Colon (tissue), 2 donors: ENCODE data around the gene MRC2.
"Not testable (repeated sequence)": the region's sequence is repeated elsewhere in the genome, so short reads cannot be mapped to it uniquely, and the experiment has no call there.

Experiments
- FAIRE-seq: peaks from 2 replicates; lab custom pipeline; 2012; peaks lifted over from hg19 to GRCh38; lab: Jason Lieb, UNC
- donor health status: control.
- donor health status: control.

Gene MRC2

GRCh38 chr17:62681061-62681938, 53.8 kb downstream of the MRC2 start:
- no peak for FAIRE-seq

DNA sequence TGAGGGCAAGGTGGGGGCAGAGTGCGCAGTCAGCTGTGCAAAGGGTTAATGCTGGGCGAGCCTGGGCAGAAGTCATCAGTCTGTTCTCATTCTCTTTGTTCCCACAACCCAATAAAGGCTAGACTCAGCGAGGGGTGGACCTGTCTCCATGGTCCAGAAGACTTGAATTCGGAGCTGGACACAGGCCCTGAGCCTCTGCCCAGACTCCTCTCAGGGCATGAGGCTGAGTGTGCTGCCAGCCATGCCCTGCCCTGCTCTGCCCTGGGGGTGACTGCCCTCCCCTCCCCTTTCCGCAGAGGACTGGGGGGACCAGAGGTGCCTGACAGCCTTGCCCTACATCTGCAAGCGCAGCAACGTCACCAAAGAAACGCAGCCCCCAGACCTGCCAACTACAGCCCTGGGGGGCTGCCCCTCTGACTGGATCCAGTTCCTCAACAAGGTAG, 54.5 kb downstream of the MRC2 start:
- FAIRE-seq, result no peak

DNA sequence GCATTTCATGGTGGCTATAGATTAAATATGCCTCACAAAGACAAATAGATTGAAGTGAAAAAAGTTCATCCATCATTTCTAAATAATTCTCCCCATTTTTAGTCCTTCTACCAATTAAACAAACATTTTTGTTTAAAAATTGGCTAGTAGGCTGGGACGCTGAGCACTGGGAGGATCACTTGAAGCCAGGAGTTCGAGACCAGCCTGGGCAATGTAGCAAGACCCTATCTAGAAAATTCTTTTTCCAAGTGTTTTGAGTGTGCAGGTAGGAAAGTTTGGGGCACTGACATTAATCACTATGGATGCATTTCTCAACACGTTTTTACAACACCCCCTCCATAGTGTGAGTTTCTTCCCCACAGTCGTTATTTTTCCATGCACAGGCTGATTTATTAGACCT, 56.7 kb downstream of the MRC2 start:
- FAIRE-seq, result no peak

- no peak for FAIRE-seq
Measured at GRCh38 chr17:62687997-62688396, 60.5 kb downstream of the MRC2 start.

GRCh38 chr17:62688398-62689160, 61.1 kb downstream of the MRC2 start:
- no peak for FAIRE-seq

- FAIRE-seq, result no peak
Measured at GRCh38 chr17:62689441-62690167, 62.1 kb downstream of the MRC2 start.

DNA sequence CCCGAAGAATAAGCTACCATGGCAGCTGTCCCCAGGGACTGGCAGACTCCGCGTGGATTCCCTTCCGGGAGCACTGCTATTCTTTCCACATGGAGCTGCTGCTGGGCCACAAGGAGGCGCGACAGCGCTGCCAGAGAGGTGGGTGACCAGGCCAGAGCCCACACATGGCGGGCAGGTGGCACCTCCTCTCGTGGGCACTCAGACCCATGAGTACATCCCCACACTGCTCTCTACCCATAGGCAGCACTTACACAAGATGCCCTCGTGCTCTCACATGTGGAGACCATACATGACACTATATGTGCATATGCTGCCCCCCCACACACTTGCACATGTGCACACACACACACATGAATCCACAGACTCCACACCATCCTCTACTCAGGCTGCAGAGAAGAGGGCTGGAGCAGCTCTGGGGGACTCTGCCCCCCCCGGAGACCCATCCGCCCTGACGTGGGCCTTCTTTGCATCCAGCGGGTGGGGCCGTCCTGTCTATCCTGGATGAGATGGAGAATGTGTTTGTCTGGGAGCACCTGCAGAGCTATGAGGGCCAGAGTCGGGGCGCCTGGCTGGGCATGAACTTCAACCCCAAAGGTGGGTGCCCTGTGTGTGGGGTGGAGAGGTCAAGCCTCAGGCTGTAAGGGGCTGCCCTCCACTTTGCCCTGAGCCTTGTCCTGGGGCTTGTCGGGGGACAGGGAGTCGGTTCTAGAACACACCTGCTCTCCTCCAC, 62.9 kb downstream of the MRC2 start:
- FAIRE-seq, result no peak

GRCh38 chr17:62691589-62691915, 64.1 kb downstream of the MRC2 start:
- not testable (repeated sequence) for FAIRE-seq

DNA sequence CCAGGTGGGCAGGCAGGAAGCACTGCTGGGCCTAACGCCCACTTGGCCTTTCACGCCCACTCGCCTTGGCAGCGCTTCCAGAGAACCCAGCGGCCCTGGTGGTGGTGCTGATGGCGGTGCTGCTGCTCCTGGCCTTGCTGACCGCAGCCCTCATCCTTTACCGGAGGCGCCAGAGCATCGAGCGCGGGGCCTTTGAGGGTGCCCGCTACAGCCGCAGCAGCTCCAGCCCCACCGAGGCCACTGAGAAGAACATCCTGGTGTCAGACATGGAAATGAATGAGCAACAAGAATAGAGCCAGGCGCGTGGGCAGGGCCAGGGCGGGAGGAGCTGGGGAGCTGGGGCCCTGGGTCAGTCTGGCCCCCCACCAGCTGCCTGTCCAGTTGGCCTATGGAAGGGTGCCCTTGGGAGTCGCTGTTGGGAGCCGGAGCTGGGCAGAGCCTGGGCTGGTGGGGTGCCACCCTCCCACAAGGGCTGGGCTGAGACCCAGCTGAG, 64.7 kb downstream of the MRC2 start:
- FAIRE-seq, result no peak

GRCh38 chr17:62692721-62693431, 65.4 kb downstream of the MRC2 start:
- FAIRE-seq, result no peak

DNA sequence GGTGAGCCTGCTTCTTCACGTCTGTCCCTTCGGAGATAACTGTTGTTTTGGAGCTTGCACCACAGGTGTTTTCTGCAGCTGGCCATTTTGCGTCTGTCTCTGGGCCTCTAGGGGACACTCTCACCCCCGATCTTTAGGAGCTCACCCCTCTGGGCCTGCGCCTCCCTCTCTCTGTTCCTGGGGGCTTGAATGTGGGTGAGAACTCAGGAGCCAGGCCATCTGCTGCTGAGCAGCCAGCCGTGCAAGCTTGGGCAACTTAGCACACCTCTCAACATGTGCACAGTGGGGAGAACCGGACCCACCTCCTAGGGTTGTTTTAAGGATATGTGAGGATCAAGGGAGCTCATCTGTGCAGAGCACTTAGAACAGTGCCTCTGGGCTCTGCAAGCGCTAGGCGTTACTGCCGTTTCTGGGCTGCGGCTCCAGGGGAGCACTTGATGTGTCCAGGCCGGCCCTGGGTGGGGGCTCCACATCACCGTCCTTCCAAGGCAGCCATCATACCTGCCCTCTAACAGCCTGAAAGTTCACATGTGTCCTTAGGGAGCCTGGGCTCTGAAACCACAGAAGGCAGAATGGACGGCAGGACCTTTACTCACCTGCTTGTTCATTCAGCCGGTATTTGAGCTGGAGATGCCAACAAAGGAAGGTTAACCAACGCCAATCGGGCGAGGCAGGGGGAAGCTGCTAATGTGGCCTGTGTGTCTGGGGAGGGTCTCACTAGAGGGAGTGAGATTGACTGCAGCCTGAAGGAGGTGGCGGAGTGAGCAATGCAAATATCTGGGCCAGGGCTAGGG, 66.3 kb downstream of the MRC2 start:
- FAIRE-seq, result no peak

DNA sequence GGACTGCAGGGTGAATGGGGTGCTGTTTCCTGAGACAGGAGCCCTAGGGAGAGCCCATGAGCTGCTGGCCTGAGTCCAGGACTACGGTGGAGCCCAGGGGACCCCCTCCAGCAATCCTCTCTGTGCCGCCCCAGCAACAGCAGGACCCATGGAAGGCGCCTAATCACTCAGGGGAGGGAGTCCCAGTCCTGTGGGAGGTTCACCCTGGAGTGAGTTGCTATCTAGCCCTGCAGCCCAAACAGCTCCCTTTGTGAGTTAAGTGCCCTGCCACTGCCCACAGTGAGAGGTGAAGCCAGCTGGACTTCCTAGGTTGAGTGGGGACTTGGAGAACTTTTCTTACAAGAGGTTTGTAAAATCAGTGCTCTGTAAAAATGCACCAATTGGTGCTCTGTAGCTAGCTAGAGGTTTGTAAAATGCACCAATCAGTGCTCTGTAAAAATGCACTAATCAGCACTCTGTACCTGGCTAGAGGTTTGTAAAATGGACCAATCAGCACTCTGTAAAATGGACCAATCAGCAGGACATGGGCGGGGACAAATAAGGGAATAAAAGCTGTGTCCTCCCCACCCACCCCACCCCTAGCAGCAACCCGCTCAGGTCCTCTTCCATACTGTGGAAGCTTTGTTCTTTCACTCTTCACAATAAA, 67.7 kb downstream of the MRC2 start:
- FAIRE-seq, result not testable (repeated sequence)

DNA sequence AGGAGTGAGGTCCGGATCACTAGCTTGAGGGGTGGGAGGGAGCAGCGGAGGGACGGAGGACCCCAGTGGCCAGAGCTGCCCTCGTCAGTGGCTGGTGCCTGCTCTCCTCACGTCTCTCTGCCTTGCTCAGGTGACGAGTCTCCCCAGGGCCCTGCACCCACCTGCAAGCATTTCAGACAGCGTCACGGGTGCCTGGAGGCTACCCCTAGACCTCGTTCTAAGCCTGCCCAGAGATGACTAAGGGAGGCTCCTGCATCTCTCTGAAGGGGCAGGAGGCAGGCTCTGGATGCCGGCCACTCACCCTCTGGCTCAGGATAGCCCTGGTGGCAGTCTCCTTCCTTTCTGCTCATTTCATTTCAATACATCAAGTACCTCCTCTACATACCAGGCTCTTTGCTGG, 68.8 kb downstream of the MRC2 start:
- no peak for FAIRE-seq

GRCh38 chr17:62696726-62697490, 69.4 kb downstream of the MRC2 start:
- FAIRE-seq, result no peak

DNA sequence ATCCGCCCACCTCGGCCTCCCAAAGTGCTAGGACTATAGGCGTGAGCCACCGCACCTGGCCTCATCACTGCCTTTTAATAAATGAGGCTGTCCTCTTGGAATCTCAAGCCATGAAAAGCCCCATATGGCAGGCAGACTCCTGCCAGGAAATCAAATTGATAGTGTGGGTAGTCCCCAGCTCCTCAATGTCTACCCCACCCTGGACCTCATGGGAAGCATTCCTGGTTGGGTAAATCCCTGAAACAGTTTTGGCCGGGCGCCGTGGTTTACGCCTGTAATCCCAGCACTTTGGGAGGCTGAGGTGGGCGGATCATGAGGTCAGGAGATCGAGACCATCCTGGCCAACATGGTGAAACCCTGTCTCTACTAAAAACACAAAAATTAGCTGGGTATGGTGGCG, 71.0 kb downstream of the MRC2 start:
- FAIRE-seq, result not testable (repeated sequence)

DNA sequence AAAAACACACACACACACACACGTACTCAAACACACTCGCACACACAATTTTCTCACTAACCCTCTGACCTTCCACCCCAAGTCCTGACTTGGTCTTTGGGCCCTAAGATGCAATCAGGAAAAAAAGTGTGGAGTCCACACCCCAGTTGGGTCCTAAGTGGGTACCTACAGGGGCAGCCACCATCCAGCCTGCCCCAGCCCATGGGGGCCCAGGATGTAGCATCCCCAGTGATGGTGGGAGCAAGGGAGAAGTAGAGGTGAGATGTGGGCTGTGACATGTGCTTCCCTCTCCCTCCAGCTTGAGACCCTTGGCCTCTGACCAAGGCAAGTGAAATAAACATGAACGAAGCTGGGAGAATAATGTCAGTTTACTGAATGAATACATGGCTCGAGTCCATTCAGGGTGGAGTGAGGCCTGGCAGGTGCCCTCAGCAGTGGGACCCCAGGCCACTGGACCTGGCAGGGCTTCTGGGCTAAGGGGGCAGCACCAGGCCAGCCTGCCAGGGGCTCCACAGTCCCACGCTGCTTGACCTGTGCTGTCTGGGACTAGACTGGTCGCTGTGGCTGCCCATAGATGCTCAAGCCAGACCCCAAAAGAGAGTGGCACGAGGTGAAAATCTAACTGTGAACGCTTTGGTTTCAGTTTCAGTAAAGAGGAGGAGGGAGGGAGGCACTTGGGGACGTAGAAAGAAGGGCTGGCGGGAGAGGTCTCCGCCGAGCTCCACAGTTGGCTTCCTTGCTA, 73.7 kb downstream of the MRC2 start:
- FAIRE-seq, result no peak

- no peak for FAIRE-seq
Measured at GRCh38 chr17:62701706-62702085, 74.2 kb downstream of the MRC2 start.

GRCh38 chr17:62702746-62703260, 75.3 kb downstream of the MRC2 start:
- FAIRE-seq, result no peak
